Stimulated activated CD4-positive, alpha-beta T cell treated with anti-CD3 and anti-CD28 coated beads, Interleukin-12 subunit alpha, Interleukin-12 subunit beta, amount 100 ng/mL, for 24 hours (primary cell): ENCODE data around the gene NEXN.

Experiments used
- DNase-seq, 2 experiments: peaks; one replicate each; pipeline ENCODE4 v3.0.0-alpha.2; 2020; ENCODE audit warnings: low read depth in 2 of 2

NEXN gene

DNA sequence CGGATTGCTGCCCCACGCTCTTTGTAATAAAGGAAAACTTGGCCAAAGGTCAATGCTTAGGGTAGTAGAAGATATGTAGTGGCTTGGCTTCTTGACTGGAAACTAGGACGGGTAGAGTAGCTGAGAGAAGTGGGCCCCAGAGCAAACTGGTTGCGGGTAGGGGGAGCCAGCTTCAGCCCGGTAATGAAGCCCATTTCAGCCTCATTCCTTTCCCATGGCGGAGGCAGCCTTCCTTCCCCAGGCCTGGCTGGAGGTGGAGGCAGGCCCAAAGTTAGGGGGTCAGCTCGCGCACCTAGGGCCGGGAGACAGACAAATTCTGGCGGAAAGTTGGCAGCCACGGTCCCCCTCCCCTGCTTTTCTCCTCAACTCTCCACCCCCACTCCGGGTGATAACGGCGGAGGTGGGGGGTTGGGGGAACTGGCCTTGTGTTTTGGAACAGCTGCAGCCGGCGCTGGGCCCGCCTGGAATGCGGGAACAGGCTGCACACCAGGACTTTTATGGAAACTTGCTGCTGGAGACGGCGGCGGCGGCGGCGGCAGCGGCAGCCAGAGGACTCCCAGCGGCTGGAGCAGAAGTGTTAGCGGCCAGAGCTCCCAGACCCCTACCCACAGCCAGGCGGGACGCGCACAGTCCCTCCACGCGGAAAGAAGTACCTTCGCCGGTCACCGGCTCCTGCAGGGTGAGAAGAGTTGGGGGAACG lies at the start of gene NEXN:
Gene NEXN, plus strand, starts transcription at position 544 of the 700 bp plus-strand sequence. CDS start 27,483 bp downstream, outside the sequence.
- DNase-seq: no peak

DNA sequence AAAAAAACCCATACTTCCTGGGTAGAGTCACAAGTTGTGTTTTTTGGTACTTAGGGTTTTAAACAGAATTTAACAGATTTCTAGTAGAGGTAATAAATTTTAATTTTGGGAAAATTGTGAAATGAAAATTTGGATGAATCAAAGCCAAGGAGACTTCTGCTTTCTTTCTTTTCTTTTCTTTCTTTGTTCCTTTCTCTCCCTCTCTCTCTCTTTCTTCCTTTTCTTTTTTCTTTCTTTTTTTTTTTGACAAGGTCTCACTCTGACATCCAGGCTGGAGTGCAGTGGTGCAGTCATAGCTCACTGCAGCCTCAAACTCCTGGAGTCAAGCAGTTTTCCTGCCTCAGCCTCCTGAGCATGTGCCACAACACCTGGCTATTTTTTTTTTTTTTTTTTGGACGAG lies 46.9 kb upstream of the NEXN start:
- DNase-seq: no peak

DNA sequence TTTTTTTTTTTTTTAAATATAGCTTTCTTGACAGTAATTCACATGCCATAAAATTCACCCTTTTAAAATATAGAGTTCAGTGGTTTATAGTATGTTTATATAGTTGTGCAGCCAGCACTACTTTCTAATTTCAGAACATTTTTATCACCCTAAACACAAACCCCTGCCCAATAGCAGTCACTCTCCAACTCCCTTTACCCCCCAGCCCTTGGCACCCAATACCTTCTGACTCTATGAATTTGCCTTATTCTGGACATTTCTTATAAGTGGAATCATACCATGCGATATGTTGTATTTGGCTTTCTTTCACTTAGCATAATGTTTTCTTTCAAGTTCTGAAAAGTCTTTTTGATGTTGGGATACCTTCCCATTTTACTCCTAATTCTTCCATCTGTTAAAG lies 42.5 kb upstream of the NEXN start:
- no peak for DNase-seq

DNA sequence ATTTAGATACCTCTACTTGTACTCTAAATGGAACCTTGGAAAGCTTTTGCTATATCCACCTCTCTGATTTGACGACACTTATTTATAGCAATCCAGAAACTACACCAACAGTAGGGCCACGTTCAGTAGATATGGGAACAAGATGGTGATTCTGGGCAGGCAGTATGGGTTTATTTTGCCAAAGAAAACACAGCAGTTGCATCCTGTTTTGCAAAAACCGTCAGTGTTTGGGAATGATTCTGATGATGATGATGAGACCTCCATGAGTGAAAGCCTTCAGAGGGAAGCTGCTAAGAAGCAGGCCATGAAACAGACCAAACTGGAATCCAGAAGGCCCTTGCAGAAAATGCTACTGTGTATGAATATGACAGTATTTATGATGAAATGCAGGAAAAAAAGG lies 41.5 kb upstream of the NEXN start:
- no peak for DNase-seq

DNA sequence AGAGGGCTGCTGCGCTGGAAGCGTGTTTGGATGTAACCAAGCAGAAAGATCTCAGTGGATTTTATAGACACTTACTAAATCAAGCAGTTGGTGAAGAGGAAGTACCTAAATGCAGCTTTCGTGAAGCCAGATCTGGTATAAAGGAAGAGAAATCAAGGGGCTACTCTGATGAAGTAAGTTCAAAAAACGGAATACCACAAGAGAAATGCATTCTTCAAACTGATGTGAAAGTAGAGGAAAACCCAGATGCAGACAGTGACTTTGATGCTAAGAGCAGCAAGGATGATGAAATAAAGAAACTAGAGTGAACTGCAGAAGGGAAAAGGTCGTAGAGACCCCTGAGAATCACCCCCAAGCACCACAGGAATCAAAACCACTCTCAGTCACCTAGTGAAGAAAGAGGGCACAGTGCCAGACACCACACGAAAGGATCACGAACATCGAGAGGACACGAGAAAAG lies 40.8 kb upstream of the NEXN start:
- DNase-seq: no peak

DNA sequence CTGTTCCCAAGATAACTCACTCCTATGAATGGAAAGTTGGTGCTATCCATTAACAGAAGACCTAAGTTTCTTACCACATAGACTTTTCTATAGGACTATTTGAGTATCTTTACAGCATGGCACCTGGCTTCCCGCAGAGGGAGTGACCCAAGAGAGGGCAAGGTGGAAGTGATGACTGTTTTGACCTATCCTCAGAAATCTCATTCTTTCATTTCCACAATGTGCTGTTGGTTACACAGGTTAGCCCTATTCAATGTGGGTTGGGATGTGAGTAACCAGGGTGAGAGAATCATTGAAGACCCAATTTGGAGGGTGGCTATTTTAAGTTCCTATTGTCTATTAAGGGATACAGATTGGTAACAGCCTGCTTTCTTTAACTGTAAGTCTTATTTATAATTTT lies 38.3 kb upstream of the NEXN start:
- no peak for DNase-seq

DNA sequence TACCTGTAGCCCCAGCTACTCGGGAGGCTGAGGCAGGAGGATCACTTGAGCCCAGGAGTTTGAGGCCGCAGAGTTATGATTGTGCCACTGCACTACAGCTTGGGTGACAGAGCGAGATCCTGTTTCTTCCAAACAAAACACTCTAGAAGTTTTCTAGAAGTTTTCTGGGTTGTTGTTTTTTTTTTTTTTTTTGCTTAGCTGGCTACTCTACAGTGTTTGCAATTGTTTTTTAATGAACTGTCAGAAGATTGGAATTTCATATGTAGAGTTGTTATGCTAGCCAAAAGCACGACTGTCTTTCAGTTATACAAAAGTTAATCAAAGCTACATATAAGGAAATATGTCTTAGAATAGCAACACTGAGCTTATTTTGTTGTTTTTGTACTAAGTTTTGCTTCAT lies 30.9 kb upstream of the NEXN start:
- no peak for DNase-seq

DNA sequence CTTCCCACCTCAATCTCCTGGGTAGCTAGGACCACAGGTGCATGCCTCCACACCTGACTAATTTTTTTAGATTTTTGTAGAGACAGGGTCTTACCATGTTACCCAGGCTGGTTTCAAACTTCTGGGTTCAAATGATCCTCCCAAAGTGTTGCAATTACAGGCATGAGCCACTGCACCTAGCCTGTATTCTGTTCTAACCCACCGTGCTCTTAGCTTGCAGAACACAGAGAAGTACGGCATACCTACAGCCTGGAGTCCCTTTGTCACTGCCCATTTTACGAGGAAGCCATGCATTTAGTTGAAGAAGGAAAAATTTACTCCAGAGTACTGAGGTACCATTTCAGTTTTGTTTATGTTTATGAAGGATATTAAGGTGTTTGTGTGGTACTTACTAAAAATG lies 29.7 kb upstream of the NEXN start:
- no peak for DNase-seq

DNA sequence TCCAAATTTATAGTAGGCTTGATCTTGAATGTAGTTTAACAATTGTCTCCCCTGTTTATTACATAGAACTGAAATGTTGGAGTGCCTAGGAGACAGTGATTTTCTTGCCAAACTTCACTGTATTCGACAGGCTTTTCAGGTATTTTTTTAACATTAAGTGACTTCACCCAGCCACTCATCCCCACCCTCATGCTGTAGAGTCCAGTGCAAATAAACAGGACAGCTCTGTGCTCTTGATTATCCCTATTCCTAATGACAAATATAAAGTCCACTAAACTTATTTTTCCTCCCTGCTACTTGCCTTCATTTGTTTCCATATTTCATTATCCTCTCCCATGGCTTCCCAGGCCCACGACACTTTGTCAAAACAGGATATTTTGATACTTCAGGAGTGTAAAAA lies 29.2 kb upstream of the NEXN start:
- no peak for DNase-seq

DNA sequence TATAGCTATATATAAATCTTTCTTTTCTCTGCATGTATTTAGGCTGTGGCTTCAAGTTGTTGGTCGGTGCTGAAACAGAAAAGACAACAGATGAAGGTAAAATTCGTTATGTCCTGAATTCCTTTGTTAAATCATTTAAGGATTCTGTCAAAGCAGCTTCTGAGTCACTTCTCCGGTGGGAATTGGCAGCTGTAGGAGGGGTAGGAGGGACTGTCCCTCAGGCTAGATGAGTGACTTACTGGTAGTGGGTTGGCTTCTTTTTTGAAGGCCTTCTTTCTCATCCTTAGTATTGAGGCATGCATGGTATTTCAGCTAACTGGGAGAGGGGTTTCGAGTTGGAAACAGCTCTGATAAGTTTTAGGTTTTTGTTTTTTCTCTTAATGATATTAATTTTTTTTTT lies 22.1 kb upstream of the NEXN start:
- DNase-seq: no peak

DNA sequence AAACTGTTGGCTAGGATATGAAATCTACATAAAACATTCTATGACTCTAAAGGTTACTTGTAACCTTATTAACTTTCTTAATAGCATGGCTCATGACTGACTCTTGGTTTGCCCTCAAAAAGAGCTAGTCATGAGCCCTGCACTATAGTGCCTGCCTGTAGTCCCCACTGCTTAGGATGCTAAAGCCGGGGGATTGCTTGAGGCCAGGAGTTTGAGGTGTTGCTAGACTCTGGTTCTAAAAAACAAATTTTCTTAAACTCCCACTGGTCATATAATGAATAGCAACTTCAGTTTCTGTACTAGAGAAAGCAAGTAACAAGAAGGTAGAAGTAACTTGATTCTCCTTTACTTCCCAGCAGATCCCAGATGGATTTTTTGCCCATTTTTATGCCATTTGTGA lies 15.8 kb upstream of the NEXN start:
- DNase-seq: no peak

DNA sequence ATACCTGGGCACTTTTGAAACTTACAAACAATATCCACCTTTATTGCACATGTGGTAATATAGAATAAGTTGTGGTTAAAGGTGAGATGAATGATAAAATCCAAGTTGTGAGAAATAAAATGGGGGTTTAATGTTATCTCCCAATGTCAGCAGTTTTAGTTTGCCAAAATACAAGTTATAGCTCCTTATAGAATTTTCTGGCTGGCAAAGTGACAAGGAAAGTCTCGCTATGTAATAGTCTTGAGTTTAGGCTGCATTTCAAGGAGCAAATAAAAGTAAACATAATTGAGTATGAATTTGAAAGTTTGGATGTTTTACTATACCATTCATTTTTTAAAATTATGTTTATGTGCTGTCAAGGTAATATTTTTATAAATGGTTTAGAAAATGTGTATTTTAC lies 15.0 kb upstream of the NEXN start:
- DNase-seq: no peak

DNA sequence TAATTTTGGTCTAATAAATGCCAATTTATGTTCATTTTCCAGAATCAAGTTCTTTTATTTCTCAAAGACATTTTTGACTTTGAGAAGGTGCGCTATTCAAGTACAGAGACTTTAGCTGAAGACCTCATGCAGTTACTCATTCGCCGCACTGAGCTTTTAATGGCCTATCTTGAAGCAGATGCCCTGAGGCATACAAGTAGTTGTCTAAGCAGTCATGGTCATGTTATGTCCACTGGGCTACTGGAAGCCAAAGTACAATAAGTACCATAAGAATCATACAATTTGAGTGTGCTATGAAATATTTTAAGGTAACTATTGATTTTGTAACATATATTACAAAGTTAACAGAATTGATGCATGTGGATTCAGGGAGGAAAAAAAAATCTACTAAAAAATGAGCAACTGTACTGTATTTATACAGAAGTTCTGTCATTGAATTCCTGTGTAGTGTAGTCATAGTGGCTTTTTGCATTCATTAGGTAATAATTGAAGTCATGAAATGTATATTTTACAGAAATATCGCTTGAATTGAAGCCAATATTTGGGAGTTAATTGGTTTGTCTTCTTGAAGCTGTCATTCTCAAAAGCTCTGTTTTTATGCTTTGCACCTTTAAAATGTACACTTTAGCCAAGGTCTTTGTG lies 13.5 kb upstream of the NEXN start:
- no peak for DNase-seq

DNA sequence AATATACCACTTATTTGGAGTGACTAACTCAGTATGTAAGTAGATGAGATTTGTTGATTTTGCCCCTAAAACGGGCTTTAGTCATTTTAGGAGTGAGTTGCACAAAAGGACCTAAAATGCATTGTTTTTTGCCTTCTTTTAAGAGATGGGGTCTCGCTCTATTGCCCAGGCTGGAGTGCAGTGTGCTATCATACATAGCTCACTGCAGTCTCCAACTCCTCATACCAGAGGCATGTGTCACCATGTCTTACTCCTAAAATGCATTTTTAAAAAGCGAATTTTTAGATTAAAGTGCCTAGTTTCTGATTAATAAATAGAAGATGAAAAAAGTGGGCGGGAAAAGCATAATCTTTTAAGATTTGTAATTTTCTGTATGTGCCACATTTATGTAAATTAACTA lies 11.5 kb upstream of the NEXN start:
- DNase-seq: no peak

DNA sequence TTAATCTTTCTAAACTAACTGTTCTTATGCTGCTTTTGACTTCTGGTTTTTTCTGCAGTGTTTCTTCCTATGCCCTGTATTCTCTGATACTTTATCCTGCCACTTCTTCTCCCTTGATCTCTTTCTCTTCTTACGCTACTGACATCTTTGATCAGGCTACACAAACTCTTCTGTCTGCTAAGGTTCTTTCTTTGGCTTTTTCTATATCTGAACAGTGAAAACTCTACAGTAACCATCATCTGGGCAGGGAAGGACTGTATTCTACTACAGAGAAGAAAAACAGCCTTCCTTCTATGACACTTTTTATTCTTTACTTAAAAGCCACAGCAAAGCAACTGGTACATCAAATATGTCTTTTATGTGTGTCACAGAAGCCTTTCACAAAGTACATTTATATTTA lies 7.4 kb upstream of the NEXN start:
- DNase-seq: no peak

DNA sequence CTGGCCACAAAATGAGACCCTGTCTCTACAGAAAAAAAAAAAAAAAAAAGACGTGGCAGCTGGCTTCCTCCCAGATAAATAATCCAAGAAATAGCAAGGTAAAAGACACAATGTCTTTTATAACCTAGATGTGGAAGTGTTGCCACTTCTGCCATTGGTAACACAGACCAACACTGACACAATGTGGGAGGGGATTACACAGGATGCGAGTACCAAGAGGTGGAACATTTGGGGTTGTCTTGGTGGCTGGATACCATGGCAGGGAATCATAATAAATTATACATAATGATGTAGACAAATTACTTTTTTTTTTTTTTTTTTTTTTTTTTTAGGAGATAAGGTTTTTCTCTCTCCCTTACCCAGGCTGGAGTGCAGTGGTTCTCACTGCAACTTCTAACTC lies 6.0 kb upstream of the NEXN start:
- no peak for DNase-seq

DNA sequence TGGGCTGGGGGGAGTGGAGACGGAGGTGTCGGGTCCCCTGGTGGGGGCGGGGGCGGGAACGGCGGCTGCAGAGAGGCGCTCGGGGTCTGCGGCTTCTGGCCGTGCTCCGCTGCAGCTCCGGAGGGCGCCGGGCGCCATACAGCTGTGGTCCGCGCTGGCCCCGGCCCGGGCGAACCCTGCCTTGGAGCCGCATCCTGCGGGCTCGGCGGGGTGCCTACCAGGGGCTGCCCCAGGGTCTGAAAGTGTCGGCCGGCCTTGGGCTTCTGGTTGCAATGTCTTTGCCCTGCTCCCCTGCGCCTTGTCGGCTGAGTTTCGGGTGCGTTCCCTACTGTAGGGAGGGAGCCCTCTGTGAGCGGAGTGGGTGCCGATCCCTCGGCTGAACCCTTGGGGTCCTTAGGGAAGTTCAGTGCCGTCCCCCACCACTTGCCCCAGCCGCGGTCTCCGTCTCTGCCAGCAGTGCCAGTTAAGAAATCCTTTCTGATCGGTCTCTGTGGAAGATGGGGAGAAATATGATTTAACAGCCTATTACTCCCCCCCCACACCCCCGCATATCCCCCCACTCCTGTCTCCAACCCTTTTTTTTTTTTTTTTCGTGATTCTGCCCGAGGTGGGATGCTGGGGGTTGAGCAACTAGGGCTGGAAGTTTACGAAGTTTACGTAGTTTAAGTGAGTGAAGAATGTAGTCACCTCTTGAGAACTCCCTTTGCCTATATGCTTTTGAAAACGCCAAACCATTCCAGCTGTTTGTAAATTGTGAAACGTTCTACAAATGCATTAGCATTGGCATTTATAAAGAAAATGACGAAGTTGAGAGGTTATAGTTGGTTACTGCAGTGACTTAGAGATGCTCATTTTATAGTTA lies 588 bp downstream of the NEXN start:
- DNase-seq: peak in 1 of 2 experiments; percentile 8

DNA sequence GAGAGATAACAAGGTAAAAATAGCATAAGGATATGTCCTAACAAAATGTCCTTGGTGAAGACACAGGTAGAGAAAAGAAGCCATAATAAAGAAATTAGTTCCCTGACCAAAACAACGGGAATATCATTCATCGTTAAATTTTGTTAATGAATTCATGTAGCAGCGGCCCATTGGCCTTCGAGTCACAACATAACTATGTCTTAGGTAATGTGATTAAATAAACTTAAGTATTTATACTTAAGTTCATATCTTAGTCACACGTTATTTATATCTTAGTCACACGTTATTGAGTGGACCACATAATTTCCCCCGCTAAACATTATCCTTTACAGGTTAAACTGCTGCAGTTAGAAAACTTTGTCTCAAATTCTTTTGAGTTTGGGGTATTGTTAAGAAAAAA lies 1.2 kb downstream of the NEXN start:
- DNase-seq: no peak

DNA sequence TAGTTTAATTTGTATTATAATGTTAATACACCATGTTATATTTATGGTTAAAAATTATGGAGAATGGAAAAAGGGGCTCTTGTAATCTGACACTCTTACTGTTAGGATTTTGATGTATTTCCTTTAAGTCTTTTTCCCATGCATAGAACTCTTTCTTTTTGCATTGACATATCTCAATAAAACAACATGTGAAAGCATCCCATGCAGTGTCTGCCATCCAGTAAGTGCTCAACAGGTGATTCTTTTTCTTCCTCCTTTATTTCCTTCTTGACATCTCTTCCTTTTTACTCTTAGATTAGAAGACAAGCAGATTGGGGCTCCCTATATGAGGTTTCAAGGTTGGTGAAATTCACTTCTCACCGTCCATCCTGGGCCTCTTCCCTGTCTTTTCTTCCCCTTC lies 2.8 kb downstream of the NEXN start:
- no peak for DNase-seq

DNA sequence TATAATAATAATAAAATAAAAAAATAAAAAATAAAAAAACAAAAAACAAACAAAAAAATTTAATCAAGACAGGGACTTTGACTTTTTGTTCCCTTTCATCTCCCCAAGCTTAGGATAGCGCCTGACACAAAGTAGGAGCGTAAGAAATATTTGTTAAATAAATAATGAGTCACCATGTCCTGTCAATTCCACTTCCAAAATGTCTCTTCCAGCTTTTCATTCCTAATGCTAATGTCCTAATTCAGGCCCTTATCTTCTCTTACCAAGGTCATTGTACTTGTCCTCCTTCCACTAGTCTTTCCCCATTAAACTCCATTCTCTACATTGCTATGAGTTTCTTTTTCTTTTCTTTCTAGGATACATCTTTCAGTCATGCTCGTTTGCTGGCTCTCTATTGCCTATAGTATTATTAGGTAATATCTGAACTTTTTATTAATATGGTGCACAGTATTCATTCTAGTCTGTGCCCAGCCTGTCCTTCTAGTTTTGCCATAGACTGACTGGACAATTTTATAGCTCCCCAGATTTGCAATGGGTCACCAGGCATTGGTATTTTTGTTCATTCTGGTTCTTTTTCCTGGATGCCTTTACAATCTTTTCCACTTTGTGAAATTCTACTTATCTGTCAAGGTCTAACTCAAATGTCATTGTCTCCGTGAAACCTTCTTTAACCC lies 11.4 kb downstream of the NEXN start:
- no peak for DNase-seq

DNA sequence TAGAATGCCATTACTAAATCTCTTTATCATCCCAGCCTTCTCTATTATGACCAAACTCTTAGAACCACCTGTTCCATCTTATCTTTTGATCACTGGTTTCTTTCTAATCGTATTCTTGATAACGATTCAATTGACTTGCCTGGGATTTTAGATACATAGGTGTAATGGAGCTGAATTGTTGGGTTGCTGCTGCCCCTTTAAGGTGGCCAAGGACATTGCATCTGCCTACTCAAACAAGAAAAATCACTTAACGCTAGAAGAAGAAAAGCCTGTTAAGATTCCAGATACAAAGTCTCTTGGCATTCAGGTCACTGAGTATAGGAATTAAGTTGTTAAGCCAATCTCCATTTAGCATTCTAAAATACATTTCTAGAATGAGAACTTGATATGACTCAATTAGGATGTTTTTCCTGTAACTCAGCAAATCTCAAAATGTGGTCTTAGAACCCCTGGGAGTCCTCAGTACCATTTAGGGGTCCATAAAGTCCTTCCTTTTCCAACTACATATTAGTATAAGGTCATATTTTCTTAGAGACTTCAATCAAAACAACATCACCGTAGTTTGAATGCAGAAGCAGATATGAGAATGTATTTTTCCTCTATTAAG lies 12.4 kb downstream of the NEXN start:
- DNase-seq: no peak

DNA sequence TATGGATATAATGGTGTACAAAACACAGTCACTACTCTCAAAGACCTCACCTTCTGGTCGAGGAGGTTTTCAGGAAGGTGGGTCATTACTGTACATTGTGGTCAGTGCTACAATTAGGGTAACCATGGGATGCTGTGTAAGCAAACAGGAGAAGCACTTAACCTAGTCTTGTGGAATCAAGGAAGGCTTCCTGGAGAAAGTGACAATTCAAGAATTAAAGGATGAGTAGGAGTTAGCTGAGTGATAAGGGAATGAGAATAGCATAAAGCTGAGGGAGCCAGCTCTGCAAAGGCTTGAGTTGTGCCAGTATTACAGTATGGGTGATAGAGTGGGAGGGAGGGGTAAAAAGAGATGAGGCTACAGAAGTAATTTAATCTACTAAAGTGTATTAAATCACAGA lies 17.2 kb downstream of the NEXN start:
- no peak for DNase-seq
